Epithelial cell of prostate (primary cell): ENCODE data around the gene THUMPD1.
"Not testable (repeated sequence)": the region's sequence is repeated elsewhere in the genome, so short reads cannot be mapped to it uniquely, and the experiment has no call there.

ENCODE experiments used
- DNase-seq: peaks from one replicate; pipeline ENCODE4 v3.0.0-alpha.2; 2011; ENCODE audit warnings: low read depth, low spot score
- H3K27ac ChIP-seq: fragments of 450-650 bp; 2 replicates; pipeline ENCODE4 v1.5.1; 2017; ENCODE audit warnings: mild to moderate bottlenecking

Gene THUMPD1, protein sequence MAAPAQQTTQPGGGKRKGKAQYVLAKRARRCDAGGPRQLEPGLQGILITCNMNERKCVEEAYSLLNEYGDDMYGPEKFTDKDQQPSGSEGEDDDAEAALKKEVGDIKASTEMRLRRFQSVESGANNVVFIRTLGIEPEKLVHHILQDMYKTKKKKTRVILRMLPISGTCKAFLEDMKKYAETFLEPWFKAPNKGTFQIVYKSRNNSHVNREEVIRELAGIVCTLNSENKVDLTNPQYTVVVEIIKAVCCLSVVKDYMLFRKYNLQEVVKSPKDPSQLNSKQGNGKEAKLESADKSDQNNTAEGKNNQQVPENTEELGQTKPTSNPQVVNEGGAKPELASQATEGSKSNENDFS

DNA sequence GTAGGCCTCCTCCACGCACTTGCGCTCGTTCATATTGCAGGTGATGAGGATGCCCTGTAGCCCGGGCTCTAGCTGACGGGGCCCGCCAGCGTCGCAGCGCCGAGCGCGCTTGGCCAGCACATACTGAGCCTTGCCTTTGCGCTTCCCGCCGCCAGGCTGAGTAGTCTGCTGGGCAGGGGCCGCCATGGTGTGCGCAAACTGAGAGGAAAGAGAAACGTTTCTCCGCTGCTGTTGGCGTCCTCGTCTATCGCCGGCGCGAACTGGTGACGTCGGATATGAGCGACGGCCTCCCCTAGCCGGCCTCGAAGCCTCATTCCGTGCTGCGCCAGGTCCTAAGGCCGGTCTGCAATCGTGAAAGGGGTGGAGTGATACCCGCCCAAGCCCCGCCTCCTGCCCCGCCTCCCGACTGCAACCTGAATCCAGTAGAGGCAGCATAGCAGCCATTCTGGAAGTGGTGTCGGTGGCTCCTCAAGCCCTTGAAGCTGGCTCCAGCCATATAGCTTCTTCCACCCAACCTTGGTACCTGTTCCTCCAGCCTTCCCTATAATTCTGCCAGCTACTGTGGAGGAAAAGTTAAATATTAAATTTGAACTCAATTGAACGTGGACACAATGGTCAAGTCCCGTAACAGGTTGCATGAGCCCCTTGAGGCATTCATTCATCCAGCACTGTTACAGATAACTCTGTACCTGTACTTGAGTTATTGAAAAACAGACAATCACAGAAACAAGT lies at the start of gene THUMPD1:
TSS of gene THUMPD1 (minus strand) at position 265 of the 732 bp plus-strand sequence. CDS start at position 186, 79 bp downstream.
- peak within 1 kb of the TSS; percentile 89 for H3K27ac ChIP-seq
- peak; percentile 84 for DNase-seq

DNA sequence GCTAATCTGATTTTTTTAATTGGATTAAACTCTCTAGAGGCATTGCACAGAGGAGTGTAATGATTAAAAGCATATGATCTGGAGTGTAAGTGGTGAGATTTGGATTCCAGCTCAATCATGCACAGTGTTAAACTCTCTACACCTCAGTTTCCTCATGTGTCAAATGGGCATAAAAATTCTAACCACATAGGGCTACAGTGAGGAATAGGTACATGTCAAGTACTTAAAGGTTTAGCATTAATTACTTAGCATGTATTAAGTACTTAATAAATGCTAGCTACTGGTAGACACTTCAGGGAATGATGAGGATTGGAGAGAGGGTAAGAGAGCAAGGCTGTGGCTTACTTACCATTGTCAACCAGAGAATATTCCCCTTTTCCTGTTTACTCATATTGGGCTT lies 47.5 kb upstream of the THUMPD1 start:
- no peak for DNase-seq

DNA sequence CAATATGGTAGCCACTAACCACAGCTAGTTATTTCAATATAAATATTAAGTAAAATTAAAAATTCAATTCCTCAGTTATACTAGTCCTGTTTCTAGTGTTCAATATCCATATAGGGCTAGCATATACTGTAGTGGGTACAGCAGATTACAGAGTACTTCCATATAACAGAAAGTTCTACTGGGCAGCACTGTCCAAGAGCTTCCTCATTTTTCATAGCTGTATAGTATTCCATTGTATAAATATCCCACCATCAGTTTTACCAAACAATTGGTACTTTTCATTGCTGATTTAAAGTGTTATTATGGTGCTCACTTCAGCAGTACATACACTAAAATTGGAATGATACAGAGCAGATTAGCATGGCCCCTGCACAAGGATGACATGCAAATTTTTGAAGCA lies 42.6 kb upstream of the THUMPD1 start:
- DNase-seq: no peak
- H3K27ac ChIP-seq: no peak overlapping the region

More for the DNA sequence above, 47.5 kb upstream of the THUMPD1 start:
- H3K27ac ChIP-seq: no peak overlapping the region

DNA sequence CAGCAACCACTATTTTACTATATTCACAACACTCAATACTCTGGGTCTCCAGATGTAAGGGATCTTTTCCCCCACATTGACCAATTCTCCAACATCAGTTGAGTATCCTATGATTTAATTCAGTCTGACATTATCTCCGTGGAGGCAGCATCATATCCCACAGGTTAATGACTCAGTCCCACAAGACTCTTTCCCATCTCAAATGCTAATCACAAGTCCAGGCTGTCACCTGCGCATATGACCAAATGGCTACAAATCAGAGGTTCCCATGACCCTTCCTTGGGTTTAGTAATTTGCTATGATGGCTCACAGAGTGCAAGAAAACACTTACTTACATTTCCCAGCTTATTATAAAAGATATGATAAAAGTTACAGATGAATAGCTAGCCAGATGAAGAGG lies 40.9 kb upstream of the THUMPD1 start:
- no peak overlapping the region for H3K27ac ChIP-seq
- no peak for DNase-seq

DNA sequence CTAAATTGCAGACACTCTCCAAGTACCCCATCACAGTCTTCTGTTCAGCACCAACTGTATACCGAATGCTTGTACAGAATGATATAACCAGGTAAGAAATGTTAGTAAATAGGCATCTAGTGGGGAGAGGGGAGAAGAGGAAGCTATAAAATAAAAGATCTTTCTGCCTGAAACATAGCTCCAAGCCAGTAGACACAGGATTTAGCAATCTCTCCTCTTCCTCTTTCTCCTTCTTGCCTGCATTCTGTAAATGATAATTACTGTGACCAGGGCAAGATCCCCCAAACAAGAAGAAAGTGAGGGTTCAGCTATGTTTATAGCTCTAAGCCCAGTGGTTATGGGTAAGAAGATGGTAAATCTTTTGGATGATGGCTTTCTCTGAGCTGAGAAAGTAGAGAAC lies 40.1 kb upstream of the THUMPD1 start:
- no peak for DNase-seq
- no peak overlapping the region for H3K27ac ChIP-seq

DNA sequence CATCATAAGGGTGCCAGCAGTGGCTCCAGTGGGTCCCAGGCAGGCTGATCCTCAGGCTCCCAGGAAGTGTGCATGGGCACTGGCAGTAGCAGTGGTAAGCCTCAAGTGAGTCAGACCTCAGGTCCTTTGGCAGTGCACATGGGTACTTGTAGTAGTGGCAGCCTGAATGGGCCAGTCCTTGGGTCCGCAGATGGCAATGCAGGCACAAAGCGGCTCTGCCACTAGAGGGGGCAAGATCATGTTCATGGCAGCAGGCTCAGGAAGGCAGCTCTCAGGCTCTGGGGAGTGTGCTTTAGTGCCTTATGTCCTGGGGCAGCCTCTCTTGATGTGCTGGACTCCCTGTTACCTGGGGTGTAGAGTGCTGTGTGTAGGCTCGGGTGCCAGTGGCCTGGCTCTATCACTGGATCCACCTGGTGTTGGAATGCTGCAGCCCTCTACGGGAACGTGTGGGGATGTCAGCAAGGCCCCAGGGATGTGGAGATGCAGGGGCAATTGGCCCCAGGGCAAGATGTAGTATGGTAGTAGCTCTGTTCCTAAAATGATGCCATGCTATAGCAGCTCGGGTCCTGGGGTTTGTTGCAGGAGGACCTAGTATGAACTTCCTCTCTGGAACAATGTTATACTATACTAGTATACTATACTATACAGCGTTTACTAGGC lies 33.2 kb upstream of the THUMPD1 start:
- H3K27ac ChIP-seq: no peak overlapping the region
- DNase-seq: peak; percentile 39

DNA sequence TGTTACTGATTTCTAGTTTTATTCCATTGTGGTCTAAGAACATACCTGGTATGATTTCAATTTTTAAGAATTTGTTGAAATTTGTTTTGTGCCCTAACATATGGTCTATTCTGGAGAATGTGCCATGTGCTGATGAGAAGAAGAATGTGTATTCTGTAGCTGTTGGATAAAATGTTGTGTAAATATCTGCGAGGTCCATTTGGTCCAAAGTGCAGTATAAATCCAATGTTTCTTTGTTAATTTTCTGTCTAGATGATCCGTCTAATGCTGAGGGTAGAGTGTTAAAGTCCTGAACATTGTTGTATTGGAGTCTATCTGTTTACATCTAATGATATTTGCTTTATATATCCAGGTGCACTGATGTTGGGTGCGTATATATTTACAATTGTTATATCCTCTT lies 32.1 kb upstream of the THUMPD1 start:
- no peak overlapping the region for H3K27ac ChIP-seq
- no peak for DNase-seq

DNA sequence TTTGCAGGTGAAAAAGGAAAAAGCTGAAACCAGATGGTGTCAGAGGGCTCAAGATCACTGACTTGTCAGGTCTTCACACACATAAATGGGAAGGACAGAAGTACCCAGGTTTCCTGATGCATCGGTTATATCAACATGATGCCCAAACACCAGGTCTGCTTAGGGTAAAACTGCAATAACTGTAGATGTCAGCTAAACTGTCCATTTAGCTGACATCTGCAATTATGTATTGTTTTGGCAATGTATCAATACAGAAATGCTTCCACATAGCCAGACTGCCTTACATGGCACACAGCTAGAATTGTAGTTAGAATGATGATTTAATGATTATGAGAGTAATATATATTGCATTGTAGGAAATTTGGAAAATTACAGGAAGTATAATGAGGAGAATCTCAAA lies 27.2 kb upstream of the THUMPD1 start:
- no peak for DNase-seq
- no peak overlapping the region for H3K27ac ChIP-seq

DNA sequence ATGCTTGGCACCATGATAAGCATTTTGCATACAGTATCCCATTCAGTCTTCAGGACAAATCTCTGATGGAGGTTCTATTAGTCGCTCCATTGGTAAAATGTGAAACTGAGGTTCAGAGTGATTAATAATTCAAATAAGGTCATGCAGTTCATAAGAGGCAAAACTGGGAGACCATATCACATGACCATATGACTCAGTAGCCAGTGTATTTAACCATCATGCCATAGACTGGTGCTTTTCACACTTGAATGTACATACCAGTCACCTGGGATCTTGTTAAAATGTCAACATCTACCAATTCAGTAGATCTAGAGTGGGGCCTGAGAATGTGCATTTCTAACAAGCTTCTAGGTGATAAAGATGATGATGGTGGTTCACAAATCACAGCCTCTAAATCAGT lies 26.5 kb upstream of the THUMPD1 start:
- DNase-seq: peak; percentile 56
- no peak overlapping the region for H3K27ac ChIP-seq

DNA sequence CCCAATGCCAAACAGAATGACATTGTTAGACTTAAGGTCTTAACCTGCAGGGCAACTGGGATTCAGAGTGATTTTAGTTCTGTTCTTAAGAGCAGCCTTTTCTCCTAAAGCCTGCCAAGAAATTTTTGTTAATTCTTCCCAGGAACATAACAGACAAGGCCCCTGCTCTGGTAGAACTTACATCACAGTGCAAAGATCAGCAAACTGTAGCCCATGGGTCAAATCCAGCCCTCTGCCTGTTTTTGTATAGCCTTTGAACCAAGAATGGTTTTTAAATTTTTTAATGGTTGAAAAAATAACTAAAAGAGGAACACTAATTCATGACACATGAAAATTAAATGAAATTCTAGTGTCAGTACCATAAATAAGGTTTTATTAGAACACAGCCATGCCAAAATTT lies 26.0 kb upstream of the THUMPD1 start:
- no peak for DNase-seq
- H3K27ac ChIP-seq: no peak overlapping the region

DNA sequence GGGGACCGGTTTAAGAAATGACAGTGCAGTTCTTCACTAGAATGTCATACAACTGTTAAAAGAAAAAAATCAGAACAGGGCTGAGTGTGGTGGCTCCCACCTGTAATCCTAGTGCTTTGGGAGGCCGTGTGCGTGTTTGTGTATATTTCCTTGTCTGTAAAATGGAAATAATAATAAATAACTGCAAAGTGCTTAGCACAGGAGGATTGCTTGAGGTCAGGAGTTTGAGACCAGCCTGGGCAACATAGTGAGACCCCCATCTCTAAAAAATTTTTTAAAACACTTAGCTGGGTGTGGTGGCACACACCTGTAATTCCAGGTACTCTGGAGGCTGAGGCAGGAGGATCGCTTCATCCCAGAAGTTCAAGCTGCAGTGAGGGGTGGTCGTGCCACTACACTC lies 24.7 kb upstream of the THUMPD1 start:
- H3K27ac ChIP-seq: no peak overlapping the region
- DNase-seq: no peak

DNA sequence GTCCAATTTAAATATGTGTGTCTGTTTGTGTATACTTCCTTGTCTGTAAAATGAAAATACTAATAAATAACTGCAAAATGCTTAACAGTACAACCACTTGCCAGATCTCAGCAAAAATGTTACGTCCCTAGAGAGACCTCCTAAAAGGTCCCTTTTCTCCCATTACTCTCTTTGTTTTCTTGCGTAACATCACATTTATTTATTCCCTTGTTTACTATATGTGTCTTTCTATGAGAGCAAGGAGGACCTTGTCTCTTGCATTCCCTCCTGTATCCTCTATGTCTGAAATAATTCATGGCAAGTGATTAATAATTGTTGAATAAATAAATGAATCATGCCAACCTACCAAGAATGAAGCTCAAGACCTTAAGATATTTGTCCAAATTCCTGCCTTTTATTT lies 24.1 kb upstream of the THUMPD1 start:
- no peak overlapping the region for H3K27ac ChIP-seq
- no peak for DNase-seq

DNA sequence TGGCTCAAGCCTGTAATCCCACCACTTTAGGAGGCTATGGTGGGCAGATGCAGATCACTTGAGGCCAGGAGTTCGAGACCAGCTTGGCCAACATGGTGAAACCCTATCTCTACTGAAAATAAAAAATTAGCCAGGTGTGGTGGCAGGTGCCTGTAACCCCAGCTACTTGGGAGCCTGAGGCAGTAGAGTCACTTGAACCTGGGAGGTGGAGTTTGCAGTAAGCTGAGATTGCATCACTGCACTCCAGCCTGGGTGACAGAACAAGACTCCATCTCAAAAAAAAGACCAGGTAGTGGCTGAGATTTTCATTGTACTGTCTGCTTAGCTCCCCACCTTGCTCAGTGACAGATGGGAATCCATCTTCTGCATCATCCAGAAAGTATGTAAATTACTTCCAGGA lies 22.8 kb upstream of the THUMPD1 start:
- not testable (repeated sequence) for H3K27ac ChIP-seq, DNase-seq

DNA sequence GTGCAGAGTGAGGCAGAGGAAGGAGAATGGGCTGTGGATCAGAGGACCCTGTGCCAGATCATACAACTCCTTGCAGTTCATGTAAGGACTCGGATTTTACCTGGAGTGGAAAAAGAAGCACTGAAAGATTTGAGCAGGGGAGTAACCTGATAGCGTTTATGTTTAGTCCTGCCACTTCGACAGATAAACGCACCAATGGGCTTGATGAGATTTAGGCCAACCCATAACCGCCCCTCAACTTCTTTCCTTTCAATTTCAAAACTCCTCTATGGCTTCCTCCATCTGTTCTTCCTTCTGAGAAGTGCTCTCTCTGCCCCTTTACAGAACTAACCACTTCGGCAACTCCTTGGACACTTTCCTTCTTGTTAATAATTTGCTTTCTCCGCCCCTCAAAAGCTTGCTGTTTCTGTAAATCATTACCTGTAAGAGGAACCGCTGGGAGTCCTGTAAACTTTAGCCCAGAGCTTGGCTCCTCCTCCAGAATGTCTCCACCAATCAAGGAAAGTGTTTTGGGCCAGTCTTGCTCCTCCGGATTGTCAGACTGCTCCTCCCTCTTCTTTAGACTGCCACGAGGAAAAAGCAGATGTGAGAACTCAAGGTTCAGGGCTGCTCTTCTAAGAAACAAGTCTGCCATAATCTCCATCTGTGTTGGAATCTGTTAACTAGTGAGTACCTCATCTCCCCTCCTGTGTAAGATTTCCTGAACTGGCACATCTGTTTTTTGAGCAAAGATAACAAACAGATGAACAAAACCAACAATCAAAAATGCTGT lies 22.0 kb upstream of the THUMPD1 start, which contains the start of gene ACSM3:
TSS of gene ACSM3 (plus strand) at position 554 of the 772 bp plus-strand sequence. CDS start 6,021 bp downstream, outside the sequence.
- DNase-seq: peak; percentile 39
- peak within 1 kb of the TSS; percentile 4 for H3K27ac ChIP-seq

DNA sequence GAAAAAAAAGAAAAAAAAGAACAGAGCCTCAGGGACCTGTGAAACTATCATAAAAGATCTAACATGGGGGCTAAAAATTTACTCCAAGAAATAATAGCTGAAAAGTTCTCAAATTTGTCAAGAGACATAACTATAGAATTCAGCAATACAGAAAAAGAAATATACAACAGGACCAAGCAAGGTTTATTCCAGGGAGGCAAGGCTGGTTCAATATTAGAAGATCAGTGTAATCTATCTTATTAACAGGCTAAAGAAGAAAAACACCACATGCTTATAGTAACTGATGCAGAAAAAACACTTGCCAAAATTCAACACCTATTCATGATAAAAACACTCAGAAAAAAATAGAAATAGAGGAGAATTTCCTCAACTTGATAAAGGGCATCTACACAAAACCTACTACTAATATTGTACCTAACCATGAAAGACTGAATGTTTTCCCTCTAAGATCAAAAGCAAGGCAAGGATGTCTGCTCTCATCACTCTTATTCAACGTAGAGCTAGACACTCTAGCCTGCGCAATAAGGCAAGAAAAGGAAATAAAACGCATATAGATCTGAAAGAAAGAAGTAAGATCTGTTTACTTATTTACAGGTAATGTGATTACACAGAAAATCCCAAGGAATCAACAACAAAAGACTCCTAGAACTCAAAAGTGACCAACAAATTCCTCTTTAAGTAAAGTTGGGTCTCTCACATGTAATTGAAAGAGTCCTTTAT lies 20.9 kb upstream of the THUMPD1 start:
- H3K27ac ChIP-seq: no peak overlapping the region
- no peak for DNase-seq

DNA sequence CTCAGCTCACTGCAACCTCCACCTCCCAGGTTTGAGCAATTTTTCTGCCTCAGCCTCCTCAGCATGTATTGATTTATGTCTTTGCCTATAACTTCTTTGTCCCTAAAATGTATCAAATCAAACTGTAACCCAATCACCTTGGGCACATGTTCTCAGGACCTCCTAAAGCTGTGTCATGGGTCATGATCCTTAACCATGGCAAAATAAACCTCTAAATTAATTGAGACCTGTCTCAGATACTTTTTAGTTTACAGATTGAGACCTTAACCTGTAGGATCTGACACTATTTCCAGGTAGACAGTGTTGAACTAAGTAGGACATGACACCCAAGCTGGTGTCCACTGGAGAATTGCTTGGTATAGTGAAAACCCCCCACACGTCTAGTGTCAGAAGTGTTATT lies 19.6 kb upstream of the THUMPD1 start:
- DNase-seq: no peak
- H3K27ac ChIP-seq: no peak overlapping the region

DNA sequence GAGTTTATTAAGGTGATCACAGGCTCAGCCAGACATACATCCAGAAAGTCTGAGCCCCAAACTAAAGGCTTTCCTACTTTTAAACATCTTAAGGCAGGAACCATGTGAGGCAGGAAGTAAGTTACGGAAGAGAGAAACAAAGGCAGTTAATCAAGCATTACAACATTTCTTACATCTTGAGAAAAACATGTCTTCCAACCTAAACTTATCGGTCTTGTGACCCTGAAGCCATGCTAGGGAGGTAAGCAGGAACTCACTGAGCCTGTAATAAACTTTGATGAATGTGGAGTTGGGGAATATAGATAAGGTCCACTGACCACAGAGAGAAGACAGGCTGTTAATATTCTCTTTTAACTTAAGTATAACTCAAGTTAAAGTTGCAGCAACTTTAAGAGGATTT lies 18.7 kb upstream of the THUMPD1 start:
- no peak for DNase-seq
- no peak overlapping the region for H3K27ac ChIP-seq

DNA sequence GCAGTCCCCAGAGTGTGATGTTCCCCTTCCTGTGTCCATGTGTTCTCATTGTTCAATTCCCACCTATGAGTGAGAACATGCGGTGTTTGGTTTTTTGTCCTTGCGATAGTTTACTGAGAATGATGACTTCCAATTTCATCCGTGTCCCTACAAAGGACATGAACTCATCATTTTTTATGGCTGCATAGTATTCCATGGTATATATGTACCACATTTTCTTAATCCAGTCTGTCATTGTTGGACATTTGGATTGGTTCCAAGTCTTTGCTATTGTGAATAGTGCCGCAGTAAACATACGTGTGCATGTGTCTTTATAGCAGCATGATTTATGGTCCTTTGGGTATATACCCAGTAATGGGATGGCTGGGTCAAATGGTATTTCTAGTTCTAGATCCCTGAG lies 14.2 kb upstream of the THUMPD1 start:
- not testable (repeated sequence) for DNase-seq, H3K27ac ChIP-seq

DNA sequence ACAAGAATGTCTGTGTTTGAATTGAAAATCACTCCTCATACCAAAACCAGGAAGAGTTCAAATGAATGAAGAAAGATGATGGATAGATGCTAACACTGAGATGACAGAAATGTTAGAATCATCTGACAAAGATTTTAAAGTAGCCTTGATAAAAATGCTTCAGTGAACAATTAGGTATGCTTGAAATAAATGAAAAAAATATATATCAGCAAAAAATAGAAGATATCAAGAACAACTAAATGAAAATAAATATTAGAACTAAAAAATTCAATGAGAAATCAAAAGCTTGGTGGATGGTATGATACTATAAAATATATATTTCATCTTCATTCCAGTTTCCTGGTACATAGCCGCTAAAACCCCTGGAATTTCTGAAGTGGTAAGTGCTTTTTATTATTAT lies 13.6 kb upstream of the THUMPD1 start:
- H3K27ac ChIP-seq: no peak overlapping the region
- DNase-seq: no peak

DNA sequence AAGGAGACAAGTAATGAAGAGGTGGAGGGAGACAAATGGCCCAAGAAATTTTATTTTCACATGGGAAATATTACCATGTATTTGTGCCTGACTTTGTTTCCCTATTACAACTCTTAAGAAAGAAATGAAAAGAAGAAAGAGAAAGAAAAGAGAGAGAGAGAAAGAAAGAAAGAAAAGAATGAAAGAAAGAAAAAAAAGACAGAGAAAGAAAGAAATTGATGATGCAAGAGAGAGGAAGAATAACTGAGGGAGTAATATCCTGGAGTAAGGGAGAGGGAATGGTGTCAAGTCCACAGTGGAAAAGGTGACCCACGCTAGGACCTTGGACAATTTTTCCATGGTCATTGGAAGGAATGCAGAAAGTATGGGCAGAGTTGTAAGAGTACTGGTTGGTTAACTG lies 12.1 kb upstream of the THUMPD1 start:
- no peak for DNase-seq
- H3K27ac ChIP-seq: no peak overlapping the region
